Tibial nerve (tissue), 4 donors: ENCODE data around the gene SPDYE1. TPM values are rescaled to one million over a fixed set of nuclear protein-coding genes. Genes with fewer than 3 reads are reported as not detected.

Source experiments
- DNase-seq, 2 donors: peaks; one replicate each; pipeline ENCODE4 v3.0.0-alpha.2; 2019; ENCODE audit warnings: low spot score in 2 of 2
- H3K27ac ChIP-seq, 4 donors: fragments of 200-600 bp; sonication (generic) in 3 of 4; one replicate each; pipeline ENCODE4 v1.5.1; 2017 to 2019; ENCODE audit warnings: mild to moderate bottlenecking in 1 of 4
- H3K27me3 ChIP-seq, 2 donors: fragments of 200-600 bp; sonication (generic) in 1 of 2; one replicate each; pipeline versions ENCODE4 v1.5.1 to v1.6.0; 2017 to 2019
- H3K36me3 ChIP-seq, 3 donors: fragments of 200-600 bp; sonication (generic); one replicate each; pipeline ENCODE4 v1.5.1; 2018 to 2019
- H3K4me1 ChIP-seq, 4 donors: fragments of 200-600 bp; sonication (generic) in 3 of 4; one replicate each; pipeline ENCODE4 v1.5.1; 2017 to 2019
- H3K4me3 ChIP-seq, 4 donors: fragments of 200-600 bp; sonication (generic) in 3 of 4; one replicate each; pipeline ENCODE4 v1.5.1; 2017 to 2019; ENCODE audit warnings: mild to moderate bottlenecking in 1 of 4, moderate library complexity in 1 of 4
- H3K9me3 ChIP-seq, 4 donors: fragments of 200-600 bp; sonication (generic) in 3 of 4; one replicate each; pipeline ENCODE4 v1.5.1; 2017 to 2019
- CTCF ChIP-seq, 5 experiments: fragments of 200-600 bp in 3 of 5; fragments of 450-650 bp in 2 of 5; sonication (generic) in 3 of 5; IDR thresholded peaks; one replicate each; pipeline ENCODE4 v1.5.1; 2016 to 2019; ENCODE audit warnings: antibody characterized with exemption in 5 of 5, mild to moderate bottlenecking in 3 of 5, moderate library complexity in 2 of 5
- EP300 ChIP-seq, 2 donors: sonication (generic); formaldehyde crosslinking; IDR thresholded peaks; one replicate each; pipeline ENCODE4 v1.6.1; 2017; ENCODE audit warnings: antibody characterized with exemption in 2 of 2, mild to moderate bottlenecking in 1 of 2
- POLR2A ChIP-seq, 2 donors: fragments of 450-650 bp; IDR thresholded peaks; one replicate each; pipeline ENCODE4 v1.6.1; 2017; ENCODE audit warnings: antibody characterized with exemption in 2 of 2, mild to moderate bottlenecking in 2 of 2, moderate library complexity in 2 of 2
- WGBS, 2 donors: methylation state at CpG; one replicate each; pipeline ENCODE4 v1.1.5; 2018; 5-methylcytosine and 5-hydroxymethylcytosine counted together
- total RNA-seq, 4 donors: library from RNA; depleted of rRNA; stranded (reverse); fragments of >200 nt; gene quantifications; one replicate each; pipeline ENCODE4 v1.1.0, GENCODE V29; 2016

Gene SPDYE1
- total RNA-seq, 4 donors from 2014 or later = not detected

- H3K4me1 ChIP-seq = peaks cover 0 to 36% (median 15%) of the 10 kb centered on the region in 4 donors
- DNase-seq = no peak
- H3K36me3 ChIP-seq = peaks cover 6 to 71% (median 14%) of the 10 kb centered on the region in 3 donors
- H3K4me3 ChIP-seq = no peak overlapping the region
- H3K27me3 ChIP-seq = no peaks in the 10 kb centered on the region
- H3K9me3 ChIP-seq = no peaks in the 10 kb centered on the region
- H3K27ac ChIP-seq = no peak overlapping the region
- 88 to 90% methylated on average over 14 of the region's 14 CpGs for WGBS, 2 donors
- TF ChIP-seq CTCF (IDR thresholded peaks at IDR 0.05) (no peak), EP300 (IDR thresholded peaks at IDR 0.05) (no peak), POLR2A (IDR thresholded peaks at IDR 0.05) (no peak)
Observed at GRCh38 chr7:44050121-44050914, 52.6 kb downstream of the SPDYE1 start.

- peaks cover 6 to 78% (median 14%) of the 10 kb centered on the region in 3 donors for H3K36me3 ChIP-seq
- H3K4me1 ChIP-seq = peaks cover 0 to 28% (median 8%) of the 10 kb centered on the region in 4 donors
- 73 to 85% methylated on average over 8 of the region's 8 CpGs for WGBS, 2 donors
- H3K27me3 ChIP-seq = no peaks in the 10 kb centered on the region
- H3K27ac ChIP-seq = no peak overlapping the region
- H3K9me3 ChIP-seq = no peaks in the 10 kb centered on the region
- TF ChIP-seq POLR2A (IDR thresholded peaks at IDR 0.05) (no peak), EP300 (IDR thresholded peaks at IDR 0.05) (no peak), CTCF (IDR thresholded peaks at IDR 0.05) (no peak)
- H3K4me3 ChIP-seq = no peak overlapping the region
- no peak for DNase-seq
Observed at GRCh38 chr7:44050915-44051560, 53.3 kb downstream of the SPDYE1 start.

GRCh38 chr7:44051611-44052220 is 54.0 kb downstream of the SPDYE1 start:
- H3K36me3 ChIP-seq = peaks cover 6 to 79% (median 20%) of the 10 kb centered on the region in 3 donors
- TF ChIP-seq EP300 (IDR thresholded peaks at IDR 0.05) (no peak), POLR2A (IDR thresholded peaks at IDR 0.05) (no peak), CTCF (IDR thresholded peaks at IDR 0.05) (no peak)
- no peak for DNase-seq
- no peaks in the 10 kb centered on the region for H3K9me3 ChIP-seq
- H3K27ac ChIP-seq = no peak overlapping the region
- no peaks in the 10 kb centered on the region for H3K27me3 ChIP-seq
- peaks cover 0 to 22% (median 2%) of the 10 kb centered on the region in 4 donors for H3K4me1 ChIP-seq
- 86 to 95% methylated on average over 5 of the region's 5 CpGs for WGBS, 2 donors
- no peak overlapping the region for H3K4me3 ChIP-seq

GRCh38 chr7:44052771-44053365 is 55.2 kb downstream of the SPDYE1 start:
- Histone ChIP-seq H3K36me3 (peaks cover 12 to 86% (median 29%) of the 10 kb centered on the region in 3 donors), H3K27ac (no peak overlapping the region), H3K9me3 (no peaks in the 10 kb centered on the region), H3K27me3 (no peaks in the 10 kb centered on the region), H3K4me1 (peaks cover 0 to 12% (median 0%) of the 10 kb centered on the region in 4 donors), H3K4me3 (no peak overlapping the region)
- WGBS, 2 donors = 86 to 93% methylated on average over 12 of the region's 12 CpGs
- no peak for TF ChIP-seq CTCF (IDR thresholded peaks at IDR 0.05)
- TF ChIP-seq EP300 (IDR thresholded peaks at IDR 0.05) = no peak
- no peak for TF ChIP-seq POLR2A (IDR thresholded peaks at IDR 0.05)
- DNase-seq = no peak
